Activated naive CD4-positive, alpha-beta T cell treated with anti-CD3 and anti-CD28 coated beads, Interleukin-2, amount 10 ng/mL, durations not matched to agents 7 days and 5 days (primary cell): ENCODE data around the gene ATP2A1.
A peak's percentile ranks its signal among the peaks of the same experiment; 100 is the strongest.
"Not testable (repeated sequence)": the region's sequence is repeated elsewhere in the genome, so short reads cannot be mapped to it uniquely, and the experiment has no call there.

Source experiments
- CTCF ChIA-PET: fragments of 350-600 bp; sonication (Branson Sonifier 250); formaldehyde crosslinking; loops from one replicate; lab custom pipeline; 2021; ENCODE audit warnings: antibody characterized with exemption; lab: Charles Lee
- DNase-seq: peaks from one replicate; pipeline ENCODE4 v3.0.0-alpha.2; 2020
- H3K27ac Mint-ChIP-seq: one replicate; pipeline ENCODE4 v1.8.0; 2021; ENCODE audit warnings: mild to moderate bottlenecking, moderate library complexity, mixed read lengths
- H3K27me3 Mint-ChIP-seq: one replicate; pipeline ENCODE4 v1.8.0; 2021; ENCODE audit warnings: mild to moderate bottlenecking, mixed read lengths
- H3K36me3 Mint-ChIP-seq: one replicate; pipeline ENCODE4 v1.8.0; 2021; ENCODE audit warnings: mixed read lengths
- H3K4me1 Mint-ChIP-seq: one replicate; pipeline ENCODE4 v1.8.0; 2021; ENCODE audit warnings: mixed read lengths
- H3K4me3 Mint-ChIP-seq: one replicate; pipeline ENCODE4 v1.8.0; 2021; ENCODE audit warnings: mild to moderate bottlenecking, moderate library complexity, mixed read lengths
- H3K9me3 Mint-ChIP-seq: one replicate; pipeline ENCODE4 v1.8.0; 2021; ENCODE audit warnings: mixed read lengths

The ATP2A1 gene

GRCh38 chr16:28933171-28933570, 54.9 kb downstream of the ATP2A1 start:
- H3K27ac Mint-ChIP-seq, result no peak overlapping the region
- no peak overlapping the region for H3K4me3 Mint-ChIP-seq
- CTCF ChIA-PET, result interaction anchor here (1.8 to 2.2 kb wide), 2 partner anchors 12 to 59 kb away, joined by 4 to 7 read pairs; no protein-coding TSS in a partner anchor

GRCh38 chr16:28935346-28935745, 57.1 kb downstream of the ATP2A1 start:
- peak overlapping the region; percentile 29 for H3K4me3 Mint-ChIP-seq
- no peaks in the 10 kb centered on the region for H3K36me3 Mint-ChIP-seq
- no peak overlapping the region for H3K27ac Mint-ChIP-seq
- no peaks in the 10 kb centered on the region for H3K9me3 Mint-ChIP-seq
- no peak for DNase-seq
- peaks cover 34% of the 10 kb centered on the region for H3K27me3 Mint-ChIP-seq
- CTCF ChIA-PET, result interaction anchor here (1.8 kb wide), 1 partner anchor 9 kb away, joined by 12 read pairs; no protein-coding TSS in a partner anchor
- H3K4me1 Mint-ChIP-seq, result peaks cover 34% of the 10 kb centered on the region

More at GRCh38 chr16:28933171-28933570, 54.9 kb downstream of the ATP2A1 start:
- Mint-ChIP-seq H3K9me3 (no peaks in the 10 kb centered on the region), H3K4me1 (peaks cover 34% of the 10 kb centered on the region), H3K36me3 (no peaks in the 10 kb centered on the region), H3K27me3 (peaks cover 25% of the 10 kb centered on the region)
- no peak for DNase-seq

GRCh38 chr16:28935924-28936783, 57.9 kb downstream of the ATP2A1 start:
- DNase-seq, result peak; percentile 87
- H3K27ac Mint-ChIP-seq, result peak overlapping the region; percentile 39
- H3K4me1 Mint-ChIP-seq, result peaks cover 26% of the 10 kb centered on the region
- H3K36me3 Mint-ChIP-seq, result no peaks in the 10 kb centered on the region
- CTCF ChIA-PET, result interaction anchor here (1.0 to 1.9 kb wide), 3 partner anchors 9 to 12 kb away, joined by 3 to 12 read pairs (median 5); partner anchors contain the start of gene RABEP2
- H3K27me3 Mint-ChIP-seq, result peaks cover 34% of the 10 kb centered on the region
- no peaks in the 10 kb centered on the region for H3K9me3 Mint-ChIP-seq
- peak overlapping the region; percentile 68 for H3K4me3 Mint-ChIP-seq

GRCh38 chr16:28936784-28937155, 58.5 kb downstream of the ATP2A1 start:
- H3K27me3 Mint-ChIP-seq, result peaks cover 34% of the 10 kb centered on the region
- H3K4me3 Mint-ChIP-seq, result peak overlapping the region; percentile 68
- H3K27ac Mint-ChIP-seq, result peak overlapping the region; percentile 39
- H3K36me3 Mint-ChIP-seq, result no peaks in the 10 kb centered on the region
- H3K9me3 Mint-ChIP-seq, result no peaks in the 10 kb centered on the region
- CTCF ChIA-PET, result interaction anchor here (1.0 to 1.9 kb wide), 3 partner anchors 8 to 12 kb away, joined by 3 to 12 read pairs (median 5); partner anchors contain the start of gene RABEP2
- H3K4me1 Mint-ChIP-seq, result peaks cover 25% of the 10 kb centered on the region
- DNase-seq, result no peak

- no peak overlapping the region for H3K27ac Mint-ChIP-seq
- CTCF ChIA-PET, result interaction anchor here (1.9 kb wide), 1 partner anchor 11 kb away, joined by 5 read pairs; no protein-coding TSS in a partner anchor
- no peak for DNase-seq
- H3K4me1 Mint-ChIP-seq, result peaks cover 25% of the 10 kb centered on the region
- no peak overlapping the region for H3K4me3 Mint-ChIP-seq
- H3K9me3 Mint-ChIP-seq, result no peaks in the 10 kb centered on the region
- H3K36me3 Mint-ChIP-seq, result no peaks in the 10 kb centered on the region
- H3K27me3 Mint-ChIP-seq, result peaks cover 34% of the 10 kb centered on the region
Observed at GRCh38 chr16:28937222-28937876, 59.1 kb downstream of the ATP2A1 start.

GRCh38 chr16:28938721-28939120, 60.4 kb downstream of the ATP2A1 start:
- no peaks in the 10 kb centered on the region for H3K9me3 Mint-ChIP-seq
- H3K27ac Mint-ChIP-seq, result no peak overlapping the region
- peaks cover 34% of the 10 kb centered on the region for H3K27me3 Mint-ChIP-seq
- peaks cover 29% of the 10 kb centered on the region for H3K4me1 Mint-ChIP-seq
- no peak overlapping the region for H3K4me3 Mint-ChIP-seq
- H3K36me3 Mint-ChIP-seq, result no peaks in the 10 kb centered on the region
- CTCF ChIA-PET, result no interaction called here
- DNase-seq, result no peak

GRCh38 chr16:28939825-28940224, 61.5 kb downstream of the ATP2A1 start:
- peaks cover 30% of the 10 kb centered on the region for H3K4me1 Mint-ChIP-seq
- H3K4me3 Mint-ChIP-seq, H3K27ac Mint-ChIP-seq, H3K9me3 Mint-ChIP-seq, DNase-seq, H3K36me3 Mint-ChIP-seq: not testable (repeated sequence)
- H3K27me3 Mint-ChIP-seq, result peaks cover 34% of the 10 kb centered on the region
- CTCF ChIA-PET, result interaction anchor here (0.6 kb wide), 1 partner anchor 75 kb away, joined by 3 read pairs; no protein-coding TSS in a partner anchor

- H3K27ac Mint-ChIP-seq, result no peak overlapping the region
- DNase-seq, result no peak
- CTCF ChIA-PET, result interaction anchor here (1.9 to 7.2 kb wide), 2 partner anchors 64 to 69 kb away, joined by 6 to 66 read pairs; partner anchors contain the start of gene ATP2A1
- H3K4me1 Mint-ChIP-seq, result peaks cover 20% of the 10 kb centered on the region
- no peaks in the 10 kb centered on the region for H3K36me3 Mint-ChIP-seq
- no peak overlapping the region for H3K4me3 Mint-ChIP-seq
- peaks cover 25% of the 10 kb centered on the region for H3K27me3 Mint-ChIP-seq
- no peaks in the 10 kb centered on the region for H3K9me3 Mint-ChIP-seq
Observed at GRCh38 chr16:28943281-28943680, 65.0 kb downstream of the ATP2A1 start.

- H3K9me3 Mint-ChIP-seq, result no peaks in the 10 kb centered on the region
- H3K27me3 Mint-ChIP-seq, result peaks cover 16% of the 10 kb centered on the region
- H3K4me3 Mint-ChIP-seq, result no peak overlapping the region
- H3K4me1 Mint-ChIP-seq, result peaks cover 29% of the 10 kb centered on the region
- CTCF ChIA-PET, result interaction anchor here (1.2 to 7.2 kb wide), 4 partner anchors 24 to 100 kb away, joined by 3 to 66 read pairs (median 6); partner anchors contain the start of genes SH2B1 and TUFM
- H3K27ac Mint-ChIP-seq, result no peak overlapping the region
- DNase-seq, result no peak
- H3K36me3 Mint-ChIP-seq, result peaks cover 6% of the 10 kb centered on the region
Observed at GRCh38 chr16:28946681-28947080, 68.4 kb downstream of the ATP2A1 start.

GRCh38 chr16:28950648-28951409, 72.5 kb downstream of the ATP2A1 start, which contains the start of gene NFATC2IP:
Gene NFATC2IP (plus strand): TSS chr16:28950937. CDS start chr16:28951012, 75 bp downstream.
- CTCF ChIA-PET, result no interaction called here
- peaks cover 35% of the 10 kb centered on the region for H3K4me1 Mint-ChIP-seq
- peak within 1 kb of the TSS; percentile 98 for H3K4me3 Mint-ChIP-seq
- peak within 1 kb of the TSS; percentile 96 for H3K27ac Mint-ChIP-seq
- peaks cover 12% of the 10 kb centered on the region for H3K27me3 Mint-ChIP-seq
- H3K36me3 Mint-ChIP-seq, result peaks cover 29% of the 10 kb centered on the region
- no peaks in the 10 kb centered on the region for H3K9me3 Mint-ChIP-seq
- peak; percentile 100 for DNase-seq

- H3K27ac Mint-ChIP-seq, result peak overlapping the region; percentile 96
- peak overlapping the region; percentile 98 for H3K4me3 Mint-ChIP-seq
- peaks cover 33% of the 10 kb centered on the region for H3K36me3 Mint-ChIP-seq
- H3K4me1 Mint-ChIP-seq, result peaks cover 33% of the 10 kb centered on the region
- CTCF ChIA-PET, result no interaction called here
- peaks cover 11% of the 10 kb centered on the region for H3K27me3 Mint-ChIP-seq
- H3K9me3 Mint-ChIP-seq, result no peaks in the 10 kb centered on the region
- DNase-seq, result peak; percentile 73
Observed at GRCh38 chr16:28951410-28951943, 73.2 kb downstream of the ATP2A1 start.
